Stimulated activated CD4-positive, alpha-beta T cell treated with anti-CD3 and anti-CD28 coated beads, Interleukin-4, amount 100 ng/mL, for 48 hours (primary cell): ENCODE results near the gene SYNE2.
"Not testable (repeated sequence)": the region's sequence is repeated elsewhere in the genome, so short reads cannot be mapped to it uniquely, and the experiment has no call there.

ENCODE experiments used
- DNase-seq, 2 donors: peaks; one replicate each; pipeline ENCODE4 v3.0.0-alpha.2; 2020; ENCODE audit warnings: low read depth in 2 of 2

The SYNE2 gene

DNA sequence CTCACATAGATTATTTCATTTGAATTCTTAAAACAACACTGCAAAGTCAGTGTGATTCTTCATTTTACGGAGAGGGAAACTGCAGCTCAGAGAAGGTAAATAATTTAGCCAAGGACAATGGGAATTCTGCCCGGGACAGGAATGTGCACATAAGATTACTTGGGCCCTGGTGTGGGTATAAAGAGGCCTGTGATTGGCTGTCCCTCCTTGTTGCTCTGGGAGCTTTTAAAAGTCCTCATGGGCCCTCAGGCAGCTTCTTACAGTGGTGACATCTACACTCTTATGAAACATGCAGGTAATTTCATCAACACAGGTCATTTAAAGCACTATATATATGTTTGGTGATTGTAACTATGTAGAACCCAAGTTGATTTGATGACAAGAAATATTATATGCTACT lies 341.0 kb downstream of the SYNE2 start:
- DNase-seq, result no peak

DNA sequence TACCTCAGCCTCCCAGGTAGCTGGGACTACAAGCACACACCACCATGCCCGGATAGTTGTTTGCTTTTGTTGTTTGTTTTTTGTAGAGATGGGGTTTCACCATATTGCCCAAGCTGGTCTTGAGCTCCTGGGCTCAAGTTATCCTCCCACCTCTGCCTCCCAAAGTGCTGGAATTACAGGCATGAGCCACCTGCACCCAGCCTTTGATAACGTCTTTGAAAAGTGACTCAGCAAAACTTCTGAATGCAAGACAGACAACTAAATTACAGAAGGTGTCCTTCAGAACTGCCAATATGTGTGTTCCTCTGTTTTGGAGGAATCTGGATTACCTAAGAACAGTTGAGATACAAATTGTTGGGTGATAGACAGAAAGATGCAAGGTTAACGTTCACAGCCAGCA lies 341.6 kb downstream of the SYNE2 start:
- no peak for DNase-seq

DNA sequence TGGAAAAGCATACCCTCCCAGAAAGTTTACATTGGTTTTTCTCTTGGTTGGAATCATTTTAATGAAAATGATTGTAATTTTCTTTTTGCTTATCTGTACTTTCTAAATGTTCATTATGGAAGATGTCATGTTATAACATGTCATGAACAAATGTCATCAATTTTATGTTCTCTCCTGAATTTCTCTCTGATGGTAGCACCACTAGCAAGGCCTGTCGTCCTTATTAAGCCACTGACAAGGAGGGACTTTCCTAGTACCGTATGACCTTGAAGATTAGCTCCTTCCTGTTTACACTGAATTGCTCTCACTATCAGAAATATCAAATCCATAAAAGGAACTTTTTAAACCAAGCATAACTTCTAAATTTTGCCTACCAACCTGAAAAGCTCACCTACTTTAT lies 342.4 kb downstream of the SYNE2 start:
- DNase-seq, result no peak

DNA sequence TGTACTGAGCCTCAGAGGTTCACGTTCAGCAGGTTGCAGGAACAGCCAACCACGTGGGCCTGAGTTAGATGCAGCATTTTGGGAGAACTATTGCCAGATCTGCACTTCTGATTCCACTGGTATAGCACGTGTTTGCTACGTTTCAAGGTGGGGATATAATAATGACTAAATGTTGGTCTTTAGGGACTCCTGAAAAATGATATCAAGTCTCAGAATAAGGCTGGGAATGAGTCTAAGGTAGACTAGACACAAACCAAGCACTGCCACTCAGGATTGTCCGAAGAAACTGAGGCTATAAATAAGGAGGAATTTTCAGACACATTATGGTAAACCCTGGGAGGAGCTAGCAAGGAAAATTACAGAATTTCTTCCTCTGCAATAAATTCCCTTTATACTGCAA lies 343.3 kb downstream of the SYNE2 start:
- DNase-seq, result no peak

DNA sequence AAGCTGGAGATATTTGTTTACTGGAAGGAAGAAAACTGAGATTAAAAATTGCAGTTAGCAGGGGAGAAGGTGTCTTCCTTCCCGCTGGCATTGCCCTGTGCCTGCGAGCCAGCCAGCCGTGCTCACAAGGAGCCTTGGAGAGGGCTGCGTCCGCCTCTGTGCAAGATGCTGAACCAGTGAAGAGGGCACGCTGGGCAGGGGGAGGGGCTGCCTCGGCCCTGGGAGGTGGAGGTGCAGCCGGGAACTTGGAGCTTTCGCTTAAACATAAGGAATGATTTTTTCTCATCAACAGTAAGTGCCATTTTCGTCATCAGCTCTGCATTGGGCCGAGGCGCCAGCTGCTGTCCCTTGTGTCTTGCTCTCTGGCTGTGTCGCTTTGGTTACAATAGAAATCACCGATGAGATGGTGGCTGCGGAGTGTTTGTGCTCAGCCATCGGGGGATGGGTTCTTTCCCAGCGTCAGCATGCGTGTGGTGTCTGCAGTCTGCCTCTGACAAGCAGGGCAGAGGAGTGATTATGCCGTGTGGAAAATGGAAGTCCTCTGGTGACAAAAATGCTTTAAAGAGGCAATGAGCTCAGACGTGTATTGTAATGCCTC lies 344.1 kb downstream of the SYNE2 start:
- no peak for DNase-seq

DNA sequence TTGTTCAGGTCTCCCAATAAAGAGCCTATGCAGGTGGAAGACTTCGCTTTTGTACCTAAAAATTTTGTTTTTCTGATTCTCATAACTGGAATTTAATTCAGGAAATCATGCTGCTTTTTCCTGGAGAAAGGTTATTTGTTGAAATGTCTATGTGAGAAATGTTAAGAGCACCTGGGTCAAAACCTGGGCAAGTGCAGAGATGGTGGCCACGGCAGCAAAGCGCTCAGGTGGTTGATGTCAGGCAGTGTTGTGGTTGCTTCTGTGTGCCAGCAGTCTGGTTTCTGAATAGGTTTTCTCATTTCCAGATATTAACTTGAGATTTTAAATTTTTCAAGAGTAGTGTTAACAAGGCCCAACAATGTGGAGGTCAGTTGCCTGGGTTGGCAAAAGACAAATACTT lies 345.2 kb downstream of the SYNE2 start:
- DNase-seq, result no peak

DNA sequence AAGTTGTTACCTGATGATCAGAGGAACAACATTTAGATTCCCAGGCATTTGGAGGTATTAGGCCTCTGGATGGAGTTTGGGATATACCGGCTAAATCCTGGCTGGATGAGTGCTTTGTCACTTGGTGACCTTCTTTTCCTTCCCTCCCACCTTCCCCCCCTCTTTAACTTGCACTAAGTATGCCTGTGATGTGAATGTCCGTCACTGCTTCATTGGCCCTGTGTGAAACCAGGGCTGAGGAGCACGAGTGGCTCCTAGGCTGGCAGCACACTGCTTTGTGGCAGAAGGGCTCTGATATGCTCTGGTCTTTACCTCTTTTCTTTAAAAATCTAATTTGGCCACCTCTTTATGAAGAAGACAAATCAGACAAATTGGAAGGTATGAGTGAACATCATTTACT lies 345.7 kb downstream of the SYNE2 start:
- no peak for DNase-seq

DNA sequence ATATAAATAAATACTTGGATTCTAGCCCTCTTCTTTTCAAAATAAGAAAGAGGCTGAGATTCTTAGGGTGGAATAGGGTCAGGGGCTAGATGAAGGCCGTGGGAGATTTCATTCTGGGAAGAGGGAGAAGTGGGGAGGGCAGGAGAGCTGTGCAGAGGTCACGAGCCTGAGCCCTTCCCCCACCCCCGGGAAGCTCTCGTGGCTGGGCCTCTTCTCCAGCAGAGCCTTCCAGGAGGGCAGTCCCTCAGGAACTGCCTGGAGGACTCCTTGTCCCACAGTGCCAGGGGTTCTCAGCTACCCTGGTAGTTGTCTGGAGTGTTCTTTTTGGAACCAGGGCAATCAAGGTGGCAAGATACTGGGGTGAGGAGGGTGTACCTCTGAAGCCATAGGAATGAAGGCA lies 347.4 kb downstream of the SYNE2 start:
- DNase-seq, result no peak

DNA sequence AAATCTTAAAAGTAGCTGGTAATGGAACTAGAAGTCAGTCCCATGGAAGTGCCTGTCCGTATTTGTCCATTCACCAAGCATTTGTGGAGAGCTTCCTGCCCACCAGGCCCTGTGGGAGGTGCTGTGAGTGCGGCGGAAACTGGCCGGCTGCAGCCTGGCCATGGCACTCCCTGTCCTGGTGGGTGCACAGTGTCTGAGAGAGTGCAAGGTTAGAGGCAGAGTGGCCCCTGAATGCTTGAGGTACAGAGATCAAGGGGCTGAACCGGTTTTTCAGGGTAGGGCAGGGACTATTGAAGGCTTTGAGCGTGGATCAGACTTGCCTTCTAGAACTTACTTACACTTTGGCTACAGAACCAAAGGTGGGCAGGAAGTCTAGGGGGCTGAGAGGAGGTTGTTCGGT lies 348.5 kb downstream of the SYNE2 start:
- no peak for DNase-seq

DNA sequence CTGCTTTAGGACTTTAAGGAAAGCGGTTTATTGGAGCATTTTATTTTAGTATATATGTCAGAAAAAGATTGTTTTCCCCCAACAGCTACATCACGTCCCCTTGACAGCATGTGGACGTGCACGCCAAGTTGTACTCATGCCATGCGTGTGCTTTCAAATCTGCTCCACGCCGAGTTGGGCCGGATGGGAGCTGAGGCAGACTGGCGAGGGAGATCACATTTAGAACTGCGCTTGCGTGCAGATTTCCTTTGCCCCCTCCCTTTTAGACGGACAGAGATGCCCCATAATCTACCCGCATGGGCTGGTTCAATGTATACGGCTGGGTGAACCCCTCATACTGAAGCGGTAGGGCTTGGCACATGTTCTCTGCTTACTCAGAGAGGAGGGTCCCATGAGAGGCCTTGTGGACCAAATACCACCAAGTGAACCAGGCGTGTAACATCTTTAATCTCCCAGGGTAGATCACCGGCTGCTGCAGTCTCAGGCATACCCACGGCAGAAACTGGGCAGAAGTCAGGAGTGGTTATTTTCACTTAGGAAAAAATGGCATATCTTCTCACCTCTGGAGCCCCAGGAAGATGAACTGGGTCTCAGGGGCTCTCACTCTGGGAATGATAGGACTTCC lies 349.2 kb downstream of the SYNE2 start:
- no peak for DNase-seq

DNA sequence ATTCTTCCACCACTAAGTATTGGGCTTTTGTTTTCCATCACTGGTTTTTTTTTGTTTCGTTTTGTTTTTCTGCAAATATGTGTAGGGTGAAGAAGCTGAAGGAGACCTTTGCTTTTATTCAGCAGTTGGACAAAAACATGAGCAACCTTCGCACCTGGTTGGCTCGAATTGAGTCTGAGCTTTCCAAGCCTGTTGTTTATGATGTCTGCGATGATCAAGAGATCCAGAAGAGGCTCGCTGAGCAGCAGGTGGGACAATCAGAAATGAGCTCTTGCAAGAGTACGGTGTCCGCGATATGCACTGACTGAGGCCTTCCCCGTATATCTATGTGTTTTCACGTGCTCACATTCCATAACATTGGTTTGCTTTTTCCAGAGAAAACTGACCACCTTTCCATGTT lies 349.9 kb downstream of the SYNE2 start:
- no peak for DNase-seq

DNA sequence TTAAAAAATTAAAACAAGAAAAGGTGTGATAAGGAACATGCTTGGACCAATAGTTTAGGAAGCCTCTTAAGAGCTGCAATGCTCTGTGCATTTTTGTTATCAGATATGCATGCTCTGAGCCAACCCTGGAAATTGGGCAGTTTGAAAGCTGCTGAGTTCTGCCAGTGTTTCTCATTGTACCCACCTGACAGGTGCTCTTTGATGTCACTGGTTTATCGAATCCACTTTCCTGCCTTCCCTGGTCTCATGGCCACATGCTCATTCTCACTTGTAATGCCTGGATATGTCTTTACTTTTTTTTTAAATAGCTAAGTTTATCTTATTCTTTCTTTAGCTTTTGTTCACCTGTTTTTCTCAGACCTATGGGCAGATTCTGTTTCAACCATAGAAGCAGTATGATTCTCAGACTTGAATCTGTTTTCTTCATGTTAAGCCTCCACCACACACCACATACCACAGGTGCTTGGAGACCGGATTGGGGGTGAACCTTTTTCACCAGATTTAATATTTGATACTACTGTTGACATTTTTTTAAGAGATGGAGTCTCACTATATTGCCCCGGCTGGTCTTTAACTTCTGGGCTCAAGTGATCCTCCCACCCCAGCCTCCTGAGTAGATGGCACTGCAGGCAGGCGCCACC lies 350.7 kb downstream of the SYNE2 start:
- no peak for DNase-seq

DNA sequence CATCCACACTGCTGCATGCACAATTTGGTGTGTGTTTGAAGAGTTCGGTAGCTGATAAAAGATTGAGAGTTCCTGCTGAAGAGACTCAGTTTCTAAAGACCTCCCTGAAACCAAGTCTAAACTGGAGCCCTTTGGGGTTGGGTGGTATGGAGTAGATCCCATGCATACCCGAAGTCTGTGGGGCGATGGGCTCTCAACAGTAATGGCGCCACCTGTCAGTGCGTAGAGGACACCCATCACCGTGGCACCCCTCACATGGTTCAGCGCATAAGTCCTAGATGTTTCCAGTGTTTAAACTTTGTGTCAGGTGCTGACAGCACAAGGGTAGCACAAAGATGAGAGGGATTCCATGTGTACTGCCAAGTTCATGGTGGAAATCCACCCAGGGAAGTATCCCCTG lies 355.5 kb downstream of the SYNE2 start:
- no peak for DNase-seq

DNA sequence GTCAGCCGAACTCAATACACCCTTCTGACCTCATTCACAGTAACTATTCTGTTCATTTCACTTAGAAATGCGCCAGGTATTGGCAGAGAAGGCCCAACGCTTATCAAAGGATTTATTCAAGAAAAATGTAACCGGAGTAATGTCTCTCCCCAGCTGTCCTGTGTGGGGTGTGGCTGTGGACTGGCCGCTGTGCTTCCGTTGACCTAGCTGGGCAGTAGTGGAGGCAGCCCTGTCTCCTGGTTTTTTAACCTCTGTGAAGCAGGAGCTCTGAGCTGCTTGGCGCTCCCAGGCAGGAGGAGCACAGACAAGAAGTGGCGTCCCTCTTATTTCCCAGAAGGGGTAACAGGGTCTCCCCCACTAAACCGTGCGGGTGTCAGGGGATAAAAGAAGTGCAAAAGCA lies 356.2 kb downstream of the SYNE2 start:
- no peak for DNase-seq

DNA sequence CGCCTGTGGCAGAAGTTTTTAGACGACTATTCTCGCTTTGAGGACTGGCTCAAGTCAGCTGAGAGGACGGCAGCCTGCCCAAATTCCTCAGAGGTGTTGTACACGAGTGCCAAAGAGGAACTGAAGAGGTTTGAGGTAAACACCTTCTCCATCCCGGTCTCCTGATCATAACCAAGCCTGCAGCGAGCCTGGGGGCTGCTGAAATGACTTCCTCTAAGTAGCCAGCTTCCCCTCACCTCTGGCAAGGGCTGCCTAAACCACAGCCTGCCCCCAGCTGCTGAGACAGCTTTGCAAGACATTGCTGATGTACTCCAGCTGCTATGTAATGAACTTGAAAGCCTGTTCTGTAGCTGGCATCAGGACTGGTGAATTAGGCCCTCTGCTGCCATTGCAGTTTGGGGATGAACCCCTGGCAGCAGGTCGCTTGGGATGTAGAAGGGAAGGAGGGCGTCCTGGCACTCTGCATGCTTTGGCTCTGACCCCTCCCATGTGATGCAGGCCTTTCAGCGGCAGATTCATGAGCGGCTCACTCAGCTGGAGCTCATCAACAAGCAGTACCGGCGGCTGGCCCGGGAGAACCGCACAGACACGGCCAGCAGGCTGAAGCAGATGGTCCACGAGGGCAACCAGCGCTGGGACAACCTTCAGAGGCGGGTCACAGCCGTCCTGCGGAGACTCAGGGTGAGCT lies 356.8 kb downstream of the SYNE2 start:
- no peak for DNase-seq

DNA sequence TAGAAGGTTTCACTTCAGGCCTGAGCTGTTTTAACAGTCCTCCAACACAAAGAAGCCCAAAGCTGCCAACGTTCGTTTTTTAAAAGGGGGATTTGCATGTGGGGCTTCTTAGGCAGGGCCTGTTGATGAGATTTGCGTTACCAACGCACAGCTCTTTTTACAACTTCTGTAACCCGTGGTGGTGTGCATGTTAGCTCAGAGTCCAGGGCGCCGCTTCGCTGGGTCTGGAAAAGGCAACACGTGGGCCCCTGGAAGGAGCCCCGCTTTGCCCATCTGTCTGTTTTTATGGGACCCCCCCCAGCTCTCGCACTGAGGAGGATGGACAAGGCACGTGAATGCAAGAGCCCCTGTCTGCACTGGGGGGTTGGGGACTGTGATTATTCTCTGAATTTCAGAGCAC lies 357.4 kb downstream of the SYNE2 start:
- DNase-seq, result no peak

DNA sequence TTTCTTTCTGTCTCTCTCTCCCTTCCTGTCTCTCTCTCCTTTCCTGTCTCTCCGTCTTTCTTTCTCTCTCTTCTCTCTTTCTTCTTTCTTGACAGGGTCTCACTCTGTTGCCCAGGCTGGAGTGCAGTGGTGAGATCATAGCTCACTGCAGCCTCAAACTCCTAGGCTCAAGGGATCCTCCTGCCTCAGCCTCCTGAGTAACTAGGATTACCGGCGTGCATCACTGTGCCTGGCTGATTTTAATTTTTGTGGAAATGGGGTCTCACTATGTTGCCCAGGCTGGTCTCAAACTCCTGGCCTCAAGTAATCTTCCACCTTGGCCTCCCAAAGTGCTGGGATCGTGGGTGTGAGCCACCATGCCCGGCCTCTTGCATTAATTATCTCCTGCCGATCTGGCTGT lies 358.1 kb downstream of the SYNE2 start:
- DNase-seq, result not testable (repeated sequence)

DNA sequence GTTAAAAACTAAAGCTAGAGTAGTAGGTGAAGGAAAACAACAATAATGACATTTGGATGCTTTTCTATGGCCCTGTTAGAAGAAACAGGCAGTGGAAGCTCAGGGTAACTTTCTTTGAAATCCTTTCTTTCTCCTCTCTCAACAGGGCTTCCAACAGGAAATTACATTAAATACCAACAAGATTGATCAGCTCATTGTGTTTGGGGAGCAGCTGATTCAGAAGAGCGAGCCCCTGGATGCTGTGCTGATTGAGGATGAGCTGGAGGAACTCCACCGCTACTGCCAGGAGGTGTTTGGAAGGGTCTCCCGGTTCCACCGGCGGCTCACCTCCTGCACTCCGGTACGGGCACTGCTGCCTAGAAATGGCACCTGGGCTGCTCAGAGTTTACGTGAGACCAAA lies 359.9 kb downstream of the SYNE2 start:
- no peak for DNase-seq

DNA sequence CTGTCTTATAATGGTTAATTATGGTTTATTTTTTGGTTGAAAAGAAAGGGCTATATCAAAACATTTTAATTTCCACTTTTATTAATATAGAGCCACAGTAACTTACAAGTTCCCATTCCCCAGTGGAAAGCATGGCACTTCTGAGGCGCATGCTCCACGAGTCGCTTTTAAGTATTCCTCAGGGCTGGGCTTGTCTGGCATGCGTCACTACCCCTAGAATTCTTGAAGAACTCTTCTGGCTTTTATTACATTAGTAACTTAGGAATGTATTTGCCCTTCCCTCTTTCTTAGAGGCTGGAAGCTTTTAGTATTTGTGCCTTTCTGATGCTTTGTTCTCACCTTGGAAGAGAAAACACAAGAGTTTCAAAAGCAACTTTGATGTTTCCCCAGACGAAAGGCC lies 360.3 kb downstream of the SYNE2 start:
- DNase-seq, result no peak

DNA sequence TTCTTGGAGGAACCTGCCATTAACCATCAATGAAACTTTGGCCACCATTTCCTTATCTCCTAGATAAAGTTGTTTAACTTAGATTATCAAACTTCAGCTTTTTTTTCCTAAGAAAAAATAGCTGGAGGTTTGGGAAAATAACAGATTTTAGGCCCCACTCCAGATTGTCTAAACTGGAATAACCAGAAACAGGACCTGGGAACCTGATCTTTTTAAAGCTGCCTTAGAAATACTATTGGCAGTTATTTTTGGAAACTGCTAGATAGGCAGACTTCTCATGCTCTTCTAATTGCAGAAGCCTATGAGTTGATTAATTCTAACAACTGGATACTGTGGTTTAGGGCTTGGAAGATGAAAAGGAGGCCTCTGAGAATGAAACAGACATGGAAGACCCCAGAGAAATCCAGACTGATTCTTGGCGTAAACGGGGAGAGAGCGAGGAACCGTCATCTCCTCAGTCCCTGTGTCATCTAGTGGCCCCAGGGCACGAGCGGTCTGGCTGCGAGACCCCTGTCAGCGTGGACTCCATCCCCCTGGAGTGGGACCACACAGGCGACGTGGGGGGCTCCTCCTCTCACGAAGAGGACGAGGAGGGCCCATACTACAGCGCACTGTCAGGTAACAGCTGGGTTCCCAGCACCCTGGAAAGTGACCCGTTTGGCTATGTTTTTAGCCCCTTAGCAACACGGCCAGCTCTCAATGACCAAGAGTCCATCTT lies 361.2 kb downstream of the SYNE2 start:
- DNase-seq, result no peak

DNA sequence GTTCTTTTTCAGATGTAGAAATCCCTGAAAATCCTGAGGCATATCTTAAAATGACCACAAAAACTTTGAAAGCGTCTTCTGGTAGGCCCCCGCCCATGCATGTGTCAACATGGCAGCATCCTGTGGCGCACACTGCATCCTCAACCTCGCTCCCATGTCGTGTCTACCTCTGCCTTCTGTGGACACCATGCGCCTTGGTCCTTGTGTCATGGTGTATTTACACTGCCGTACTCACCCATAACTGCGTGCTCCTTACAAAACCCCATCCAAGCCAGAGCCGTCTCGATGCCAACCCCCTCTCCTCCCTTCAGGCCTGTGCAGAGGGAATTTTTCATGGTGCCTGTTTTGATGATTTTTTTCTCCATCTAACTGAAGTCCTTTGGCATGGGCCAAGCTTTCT lies 362.5 kb downstream of the SYNE2 start:
- no peak for DNase-seq

DNA sequence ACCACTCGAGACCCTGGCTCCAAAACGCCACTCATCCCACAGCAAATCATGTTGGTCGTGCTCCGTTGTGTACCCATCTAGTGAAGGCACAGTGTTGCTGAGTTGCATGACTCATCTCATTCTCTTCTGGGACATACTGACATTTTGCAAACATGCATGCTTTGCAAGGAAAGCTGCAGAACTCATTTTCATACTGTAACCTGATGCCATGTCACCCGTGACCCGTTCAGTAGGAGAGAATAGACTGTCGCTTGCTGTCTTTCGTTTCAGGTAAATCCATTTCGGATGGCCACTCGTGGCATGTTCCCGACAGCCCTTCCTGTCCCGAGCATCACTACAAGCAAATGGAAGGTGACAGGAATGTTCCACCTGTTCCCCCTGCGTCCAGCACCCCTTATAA lies 363.2 kb downstream of the SYNE2 start:
- DNase-seq, result no peak
